BLaER1 treated with 17β-estradiol and CSF1 and Interleukin-3, amounts not matched to agents 10 nM and 100 nM (cell line): Measurements from ENCODE around the gene SPG11.
A peak's percentile ranks its signal among the peaks of the same experiment; 100 is the strongest.

Source experiments
- H3K27ac ChIP-seq, 11 experiments: shearing (Covaris generic); formaldehyde crosslinking; 2 replicates each; pipeline ENCODE4 v1.8.1; 2022
- H3K27me3 ChIP-seq, 11 experiments: shearing (Covaris generic); formaldehyde crosslinking; 2 replicates each; pipeline ENCODE4 v1.8.1; 2022
- H3K36me3 ChIP-seq, 11 experiments: shearing (Covaris generic); formaldehyde crosslinking; 2 replicates each; pipeline ENCODE4 v1.8.1; 2022
- H3K4me1 ChIP-seq, 10 experiments: shearing (Covaris generic); formaldehyde crosslinking; 2 replicates each; pipeline ENCODE4 v1.8.1; 2022
- H3K4me2 ChIP-seq, 11 experiments: shearing (Covaris generic); formaldehyde crosslinking; 2 replicates each; pipeline ENCODE4 v1.8.1; 2022
- H3K4me3 ChIP-seq, 10 experiments: shearing (Covaris generic); formaldehyde crosslinking; 2 replicates each; pipeline ENCODE4 v1.8.1; 2022
- H3K9ac ChIP-seq, 11 experiments: shearing (Covaris generic); formaldehyde crosslinking; 2 replicates each; pipeline ENCODE4 v1.8.1; 2022
- H3K9me3 ChIP-seq, 11 experiments: shearing (Covaris generic); formaldehyde crosslinking; replicated peaks in 1 of 11; 2 replicates each; pipeline ENCODE4 v1.8.1; 2022
- H4K20me1 ChIP-seq, 11 experiments: shearing (Covaris generic); formaldehyde crosslinking; 2 replicates each; pipeline ENCODE4 v1.8.1; 2022
- Cebpa-rat ChIP-seq, 11 experiments: shearing (Covaris generic); IDR thresholded peaks; 2 replicates each; pipeline ENCODE4 v1.8.1; 2022

SPG11 gene

DNA sequence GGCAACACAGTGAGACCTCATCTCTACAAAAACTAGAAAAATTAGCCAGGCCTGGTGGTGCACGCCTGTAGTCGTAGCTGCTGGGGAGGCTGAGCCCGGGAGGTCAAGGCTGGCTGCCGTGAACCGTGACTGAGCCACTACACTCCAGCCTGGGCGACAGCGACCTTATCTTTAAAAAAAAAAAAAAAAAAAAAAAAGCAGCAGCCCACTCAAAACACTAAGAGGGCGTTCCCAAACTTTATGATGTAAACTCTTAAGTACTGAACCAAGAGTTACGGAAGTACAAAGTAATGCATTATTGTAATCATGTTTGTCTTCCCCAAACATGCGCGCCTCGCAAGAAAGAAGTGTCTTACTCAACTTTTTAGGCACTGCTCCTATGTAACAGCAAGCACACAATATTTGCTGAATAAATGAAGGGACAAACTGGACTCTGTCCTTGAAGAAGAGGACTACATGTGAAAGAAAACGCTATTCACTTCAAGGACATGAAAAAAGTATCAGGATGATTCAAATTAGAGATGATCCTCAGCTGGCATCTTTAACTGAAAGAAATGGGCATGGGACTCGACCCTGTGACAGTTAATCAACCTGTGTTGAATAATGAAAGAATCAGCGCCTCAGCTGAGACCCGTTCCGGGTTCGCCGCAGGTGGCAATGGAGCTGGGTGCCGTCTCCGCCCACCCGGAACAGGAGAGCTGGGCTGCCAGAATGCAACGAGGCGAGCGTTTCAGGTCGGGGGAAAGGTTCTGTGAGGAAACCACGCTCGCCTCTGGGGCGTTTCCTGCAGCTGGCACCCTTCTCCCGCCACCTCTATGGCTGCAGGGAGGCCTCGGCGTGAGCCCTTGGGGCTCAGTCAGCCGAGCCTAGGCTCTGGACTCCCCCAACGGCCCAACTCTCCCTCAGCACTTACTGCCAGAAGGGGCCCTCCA, 718 bp downstream of the SPG11 start:
- TF ChIP-seq Cebpa-rat (IDR thresholded peaks at IDR 0.05): no peak
- H3K9ac ChIP-seq: peak overlapping the region; percentile 86 to 99 (median 93)
- peaks cover 19 to 48% (median 24%) of the 10 kb centered on the region in 10 experiments for H3K4me1 ChIP-seq

GRCh38 chr15:44661576-44661975, 1.9 kb downstream of the SPG11 start:
- no peaks in the 10 kb centered on the region for H3K9me3 ChIP-seq
- no peaks in the 10 kb centered on the region for H4K20me1 ChIP-seq
- H3K27me3 ChIP-seq: no peaks in the 10 kb centered on the region
- TF ChIP-seq Cebpa-rat (IDR thresholded peaks at IDR 0.05): no peak
- H3K4me2 ChIP-seq: peak overlapping the region; percentile 74 to 94 (median 84); a peak in 20 of 22 replicates
- H3K4me1 ChIP-seq: peaks cover 15 to 41% (median 21%) of the 10 kb centered on the region in 10 experiments
- peaks cover 23 to 40% (median 33%) of the 10 kb centered on the region in 11 experiments; a peak in 21 of 22 replicates for H3K36me3 ChIP-seq
- peak overlapping the region in 5 of 11 experiments; percentile 93 to 99 (median 95); a peak in 8 of 22 replicates for H3K9ac ChIP-seq
- H3K4me3 ChIP-seq: peak overlapping the region in 2 of 10 experiments; percentile 86 to 100; a peak in 4 of 20 replicates
- peak overlapping the region in 3 of 11 experiments; percentile 92 to 96 (median 94); a peak in 5 of 22 replicates for H3K27ac ChIP-seq

More for the DNA sequence above, 718 bp downstream of the SPG11 start:
- H3K9me3 ChIP-seq: no peaks in the 10 kb centered on the region
- peak overlapping the region; percentile 74 to 94 (median 84) for H3K4me2 ChIP-seq
- H3K36me3 ChIP-seq: peaks cover 16 to 29% (median 23%) of the 10 kb centered on the region in 11 experiments; a peak in 20 of 22 replicates
- H3K4me3 ChIP-seq: peak overlapping the region; percentile 69 to 100 (median 86)
- H4K20me1 ChIP-seq: no peaks in the 10 kb centered on the region
- no peaks in the 10 kb centered on the region for H3K27me3 ChIP-seq
- peak overlapping the region; percentile 89 to 97 (median 95) for H3K27ac ChIP-seq

DNA sequence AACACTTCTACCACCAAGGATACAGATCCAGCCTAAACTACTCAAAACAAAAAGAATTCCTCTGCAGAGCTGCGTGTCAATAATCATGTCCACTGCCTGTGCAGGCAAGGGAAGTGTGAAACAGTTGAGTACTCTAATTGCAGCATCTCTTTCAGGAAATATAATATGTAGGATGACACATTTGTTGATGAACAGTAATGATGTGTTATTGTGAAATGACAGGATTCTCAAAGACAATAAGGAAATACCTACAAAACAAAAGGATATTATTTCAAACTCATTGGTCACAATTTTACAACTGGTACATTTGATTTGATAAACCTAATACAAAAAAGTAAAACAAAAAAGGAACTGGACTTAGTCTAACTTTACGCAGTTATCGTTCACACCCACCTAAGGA, 4.4 kb downstream of the SPG11 start:
- H3K9me3 ChIP-seq: no peaks in the 10 kb centered on the region
- H3K4me1 ChIP-seq: peaks cover 12 to 27% (median 15%) of the 10 kb centered on the region in 10 experiments
- H3K36me3 ChIP-seq: peaks cover 46 to 65% (median 58%) of the 10 kb centered on the region in 11 experiments
- H3K4me2 ChIP-seq: no peak overlapping the region
- H3K4me3 ChIP-seq: no peak overlapping the region
- no peak overlapping the region for H3K9ac ChIP-seq
- H3K27ac ChIP-seq: no peak overlapping the region
- H4K20me1 ChIP-seq: peaks cover 0 to 3% (median 0%) of the 10 kb centered on the region in 11 experiments; a peak in 1 of 22 replicates
- H3K27me3 ChIP-seq: no peaks in the 10 kb centered on the region
- TF ChIP-seq Cebpa-rat (IDR thresholded peaks at IDR 0.05): no peak

- no peak overlapping the region for H3K4me3 ChIP-seq
- H3K4me1 ChIP-seq: peaks cover 6 to 21% (median 8%) of the 10 kb centered on the region in 10 experiments
- H3K9me3 ChIP-seq: no peaks in the 10 kb centered on the region
- no peak overlapping the region for H3K4me2 ChIP-seq
- no peaks in the 10 kb centered on the region for H3K27me3 ChIP-seq
- no peak for TF ChIP-seq Cebpa-rat (IDR thresholded peaks at IDR 0.05)
- H3K9ac ChIP-seq: no peak overlapping the region
- peaks cover 0 to 3% (median 0%) of the 10 kb centered on the region in 11 experiments; a peak in 1 of 22 replicates for H4K20me1 ChIP-seq
- no peak overlapping the region for H3K27ac ChIP-seq
- H3K36me3 ChIP-seq: peaks cover 51 to 82% (median 70%) of the 10 kb centered on the region in 11 experiments
These were observed 6.1 kb downstream of the SPG11 start for GRCh38 chr15:44657378-44657777.

GRCh38 chr15:44656913-44657312, 6.5 kb downstream of the SPG11 start:
- peaks cover 2 to 17% (median 3%) of the 10 kb centered on the region in 10 experiments; a peak in 19 of 20 replicates for H3K4me1 ChIP-seq
- H3K9me3 ChIP-seq: no peaks in the 10 kb centered on the region
- H3K36me3 ChIP-seq: peaks cover 53 to 87% (median 73%) of the 10 kb centered on the region in 11 experiments
- no peak overlapping the region for H3K9ac ChIP-seq
- peaks cover 0 to 3% (median 0%) of the 10 kb centered on the region in 11 experiments; a peak in 1 of 22 replicates for H4K20me1 ChIP-seq
- no peaks in the 10 kb centered on the region for H3K27me3 ChIP-seq
- no peak overlapping the region for H3K4me2 ChIP-seq
- no peak overlapping the region for H3K4me3 ChIP-seq
- H3K27ac ChIP-seq: no peak overlapping the region
- TF ChIP-seq Cebpa-rat (IDR thresholded peaks at IDR 0.05): no peak

DNA sequence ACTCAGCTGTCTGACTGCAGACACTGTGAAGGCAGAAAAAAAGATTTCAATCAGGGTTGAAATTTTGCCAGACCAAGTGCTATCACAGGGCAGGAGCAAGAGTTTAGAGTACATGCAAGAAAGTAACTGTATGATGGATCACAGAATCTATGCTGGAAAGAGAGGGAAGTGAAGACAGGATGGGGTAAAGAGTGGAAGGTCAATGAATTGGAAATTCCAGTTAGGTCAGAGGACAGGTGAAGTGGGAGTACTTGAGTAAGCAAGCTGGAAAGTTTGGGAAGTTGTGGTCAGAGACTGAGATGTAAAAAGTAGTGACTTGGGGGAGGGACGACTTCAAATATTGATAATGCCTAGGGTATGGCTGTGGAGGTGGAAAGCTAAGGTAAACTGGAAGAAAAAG, 7.2 kb downstream of the SPG11 start:
- no peaks in the 10 kb centered on the region for H3K27me3 ChIP-seq
- peaks cover 0 to 12% (median 0%) of the 10 kb centered on the region in 10 experiments; a peak in 3 of 20 replicates for H3K4me1 ChIP-seq
- H3K9ac ChIP-seq: no peak overlapping the region
- H3K27ac ChIP-seq: no peak overlapping the region
- peaks cover 59 to 93% (median 79%) of the 10 kb centered on the region in 11 experiments for H3K36me3 ChIP-seq
- H3K4me3 ChIP-seq: no peak overlapping the region
- TF ChIP-seq Cebpa-rat (IDR thresholded peaks at IDR 0.05): no peak
- H4K20me1 ChIP-seq: peaks cover 0 to 6% (median 0%) of the 10 kb centered on the region in 11 experiments; a peak in 2 of 22 replicates
- no peaks in the 10 kb centered on the region for H3K9me3 ChIP-seq
- no peak overlapping the region for H3K4me2 ChIP-seq

GRCh38 chr15:44654858-44655257, 8.6 kb downstream of the SPG11 start:
- no peak overlapping the region for H3K4me2 ChIP-seq
- H3K27ac ChIP-seq: no peak overlapping the region
- peaks cover 0 to 9% (median 0%) of the 10 kb centered on the region in 11 experiments; a peak in 2 of 22 replicates for H4K20me1 ChIP-seq
- TF ChIP-seq Cebpa-rat (IDR thresholded peaks at IDR 0.05): no peak
- H3K9me3 ChIP-seq: no peaks in the 10 kb centered on the region
- H3K4me3 ChIP-seq: no peak overlapping the region
- H3K36me3 ChIP-seq: peaks cover 72 to 100% (median 86%) of the 10 kb centered on the region in 11 experiments
- peaks cover 0 to 10% (median 0%) of the 10 kb centered on the region in 10 experiments; a peak in 3 of 20 replicates for H3K4me1 ChIP-seq
- no peak overlapping the region for H3K9ac ChIP-seq
- no peaks in the 10 kb centered on the region for H3K27me3 ChIP-seq

- Histone ChIP-seq H3K4me3 (no peak overlapping the region), H4K20me1 (peaks cover 0 to 40% (median 0%) of the 10 kb centered on the region in 11 experiments; a peak in 6 of 22 replicates), H3K4me1 (peaks cover 0 to 13% (median 2%) of the 10 kb centered on the region in 10 experiments; a peak in 4 of 20 replicates), H3K36me3 (peaks cover 63 to 94% (median 79%) of the 10 kb centered on the region in 11 experiments), H3K9me3 (peaks cover 19 to 27% (median 23%) of the 10 kb centered on the region in 11 experiments), H3K27me3 (no peaks in the 10 kb centered on the region), H3K27ac (no peak overlapping the region), H3K4me2 (no peak overlapping the region), H3K9ac (no peak overlapping the region)
- TF ChIP-seq Cebpa-rat (IDR thresholded peaks at IDR 0.05): no peak
These were observed 15.8 kb downstream of the SPG11 start for GRCh38 chr15:44647637-44648036.

GRCh38 chr15:44647036-44647435, 16.4 kb downstream of the SPG11 start:
- H3K36me3 ChIP-seq: peaks cover 64 to 94% (median 77%) of the 10 kb centered on the region in 11 experiments
- H3K4me3 ChIP-seq: no peak overlapping the region
- peaks cover 0 to 13% (median 2%) of the 10 kb centered on the region in 10 experiments; a peak in 4 of 20 replicates for H3K4me1 ChIP-seq
- peaks cover 19 to 27% (median 23%) of the 10 kb centered on the region in 11 experiments for H3K9me3 ChIP-seq
- no peak overlapping the region for H3K9ac ChIP-seq
- H3K4me2 ChIP-seq: no peak overlapping the region
- H4K20me1 ChIP-seq: peaks cover 0 to 46% (median 0%) of the 10 kb centered on the region in 11 experiments; a peak in 6 of 22 replicates
- H3K27me3 ChIP-seq: no peaks in the 10 kb centered on the region
- no peak for TF ChIP-seq Cebpa-rat (IDR thresholded peaks at IDR 0.05)
- H3K27ac ChIP-seq: no peak overlapping the region
